Measurements from ENCODE around the gene TNFRSF19. TPM values are rescaled to one million over a fixed set of nuclear protein-coding genes. Genes with fewer than 3 reads are reported as not detected.

The TNFRSF19 gene
- total RNA-seq, 2 experiments from 2014 or later, result not detected

DNA sequence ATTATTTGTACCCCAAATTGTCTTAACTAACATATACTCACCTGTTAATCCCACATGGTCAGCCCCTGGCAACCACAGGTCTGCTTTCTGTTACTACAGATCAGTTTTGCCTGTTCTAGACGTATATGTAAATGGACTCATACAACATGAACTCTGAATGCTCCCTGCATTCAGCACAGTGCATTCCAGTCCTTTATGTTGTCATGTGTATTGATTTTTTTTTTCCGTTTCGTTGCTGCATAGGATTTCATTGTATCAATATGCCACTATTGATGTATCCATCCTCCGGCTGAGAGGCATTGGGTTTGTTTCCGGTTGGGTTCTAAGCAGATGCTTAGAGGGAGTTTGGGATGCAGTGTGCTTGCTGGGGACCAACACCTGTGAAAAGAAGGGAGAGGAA lies 36.1 kb upstream of the TNFRSF19 start:
- H2AFZ ChIP-seq (ENCODE audit: low read length), result no peak overlapping the region
- H3K4me2 ChIP-seq (ENCODE audit: low read length), result no peak overlapping the region
- no peaks in the 10 kb centered on the region for H3K9me3 ChIP-seq (ENCODE audit: low read length)
- H3K4me3 ChIP-seq (ENCODE audit: low read depth, low read length, poor library complexity, severe bottlenecking), result no peak overlapping the region
- H3K79me2 ChIP-seq (ENCODE audit: insufficient read depth, low read depth, low read length), result no peaks in the 10 kb centered on the region
- DNase-seq (ENCODE audit: low spot score), result no peak
- CTCF ChIA-PET (ENCODE audit: unreplicated experiment), result no interaction called here
- H3K9me2 ChIP-seq (ENCODE audit: insufficient read depth, low read length), result no peaks in the 10 kb centered on the region
- H3K36me3 ChIP-seq (ENCODE audit: insufficient read depth, low read length), result no peaks in the 10 kb centered on the region
- intact Hi-C loops (cut with micrococcal nuclease; ENCODE audit: unreplicated experiment), result loop anchor here (10.0 kb wide), 1 partner anchor 59 kb away; no protein-coding TSS in a partner anchor
- TF ChIP-seq EZH2phosphoT487 (IDR thresholded peaks at IDR 0.05; ENCODE audit: borderline replicate concordance, low read depth, low read length) (no peak), CTCF (conservative IDR thresholded peaks at IDR 0.05; ENCODE audit: low read length) (no peak)
- no peaks in the 10 kb centered on the region for H4K20me1 ChIP-seq (ENCODE audit: insufficient read depth, low read length)
- POLR2A ChIA-PET, result no interaction called here
- H3K27ac ChIP-seq (ENCODE audit: low read depth, low read length, poor library complexity, severe bottlenecking), result no peak overlapping the region
- H3K4me1 ChIP-seq (ENCODE audit: insufficient read depth, low read length, poor library complexity, severe bottlenecking), result no peaks in the 10 kb centered on the region
- BruUV-seq (replicated peaks), result no TSS peak

GRCh38 chr13:23541221-23541824 lies 28.9 kb upstream of the TNFRSF19 start:
- Histone ChIP-seq H3K79me2 (ENCODE audit: insufficient read depth, low read depth, low read length) (no peaks in the 10 kb centered on the region), H3K4me2 (ENCODE audit: low read length) (no peak overlapping the region), H3K4me1 (ENCODE audit: insufficient read depth, low read length, poor library complexity, severe bottlenecking) (no peaks in the 10 kb centered on the region), H3K36me3 (ENCODE audit: insufficient read depth, low read length) (no peaks in the 10 kb centered on the region), H3K27ac (ENCODE audit: low read depth, low read length, poor library complexity, severe bottlenecking) (no peak overlapping the region), H2AFZ (ENCODE audit: low read length) (no peak overlapping the region), H3K9me2 (ENCODE audit: insufficient read depth, low read length) (no peaks in the 10 kb centered on the region), H3K9me3 (ENCODE audit: low read length) (no peaks in the 10 kb centered on the region), H4K20me1 (ENCODE audit: insufficient read depth, low read length) (no peaks in the 10 kb centered on the region), H3K4me3 (ENCODE audit: low read depth, low read length, poor library complexity, severe bottlenecking) (no peak overlapping the region)
- intact Hi-C loops (cut with micrococcal nuclease; ENCODE audit: unreplicated experiment), result no loop called here
- BruUV-seq (replicated peaks), result no TSS peak
- CTCF ChIA-PET (ENCODE audit: unreplicated experiment), result no interaction called here
- POLR2A ChIA-PET, result interaction anchor here (0.6 kb wide), 1 partner anchor 143 kb away, joined by 3 read pairs; no protein-coding TSS in a partner anchor
- no peak for DNase-seq (ENCODE audit: low spot score)
- TF ChIP-seq CTCF (conservative IDR thresholded peaks at IDR 0.05; ENCODE audit: low read length), result no peak
- TF ChIP-seq EZH2phosphoT487 (IDR thresholded peaks at IDR 0.05; ENCODE audit: borderline replicate concordance, low read depth, low read length), result no peak

GRCh38 chr13:23544668-23545067 lies 25.5 kb upstream of the TNFRSF19 start:
- no TSS peak for BruUV-seq (replicated peaks)
- intact Hi-C loops (cut with micrococcal nuclease; ENCODE audit: unreplicated experiment), result no loop called here
- no peaks in the 10 kb centered on the region for H3K9me3 ChIP-seq (ENCODE audit: low read length)
- no peak overlapping the region for H3K27ac ChIP-seq (ENCODE audit: low read depth, low read length, poor library complexity, severe bottlenecking)
- no peaks in the 10 kb centered on the region for H3K36me3 ChIP-seq (ENCODE audit: insufficient read depth, low read length)
- H3K9me2 ChIP-seq (ENCODE audit: insufficient read depth, low read length), result no peaks in the 10 kb centered on the region
- no peaks in the 10 kb centered on the region for H4K20me1 ChIP-seq (ENCODE audit: insufficient read depth, low read length)
- H2AFZ ChIP-seq (ENCODE audit: low read length), result no peak overlapping the region
- ChIA-PET POLR2A (no interaction called here), CTCF (ENCODE audit: unreplicated experiment) (no interaction called here)
- TF ChIP-seq CTCF (conservative IDR thresholded peaks at IDR 0.05; ENCODE audit: low read length), result no peak
- TF ChIP-seq EZH2phosphoT487 (IDR thresholded peaks at IDR 0.05; ENCODE audit: borderline replicate concordance, low read depth, low read length), result no peak
- no peaks in the 10 kb centered on the region for H3K4me1 ChIP-seq (ENCODE audit: insufficient read depth, low read length, poor library complexity, severe bottlenecking)
- H3K4me3 ChIP-seq (ENCODE audit: low read depth, low read length, poor library complexity, severe bottlenecking), result no peak overlapping the region
- H3K79me2 ChIP-seq (ENCODE audit: insufficient read depth, low read depth, low read length), result no peaks in the 10 kb centered on the region
- no peak overlapping the region for H3K4me2 ChIP-seq (ENCODE audit: low read length)
- DNase-seq (ENCODE audit: low spot score), result no peak

Data from OCI-LY7 (cell line).